Fibroblast of the aortic adventitia (primary cell): Measurements from ENCODE around the gene AKAP6. TPM values are rescaled to one million over a fixed set of nuclear protein-coding genes. Genes with fewer than 3 reads are reported as not detected.
A peak's percentile ranks its signal among the peaks of the same experiment; 100 is the strongest.

Source experiments
- DNase-seq: peaks from one replicate; pipeline ENCODE4 v3.0.0-alpha.2; 2010; ENCODE audit warnings: low read depth
- H3K4me3 ChIP-seq: 2 replicates; pipeline ENCODE4 v1.5.1; 2011; ENCODE audit warnings: low read depth, mild to moderate bottlenecking, control low read depth, low read length, moderate library complexity
- CTCF ChIP-seq: IDR thresholded peaks from 2 replicates; pipeline ENCODE4 v1.5.1; 2011; ENCODE audit warnings: mild to moderate bottlenecking, low read length, control low read depth, inconsistent platforms; ENCODE audit not compliant: insufficient read depth
- total RNA-seq: library from RNA; depleted of rRNA; stranded (reverse); fragments of >200 nt; gene quantifications from 2 replicates; pipeline ENCODE4 v1.2.3, GENCODE V29; 2012; ENCODE audit warnings: low replicate concordance

AKAP6 gene
- total RNA-seq, 1 donor = 2.2 TPM

GRCh38 chr14:32497248-32497647 lies 168.2 kb downstream of the AKAP6 start:
- no peak for DNase-seq
- no peak for TF ChIP-seq CTCF
- no peak overlapping the region for H3K4me3 ChIP-seq

GRCh38 chr14:32507029-32507984 lies 178.2 kb downstream of the AKAP6 start:
- no peak overlapping the region for H3K4me3 ChIP-seq
- TF ChIP-seq CTCF = no peak
- DNase-seq = peak; percentile 91

GRCh38 chr14:32508281-32508680 lies 179.2 kb downstream of the AKAP6 start:
- DNase-seq = peak; percentile 25

GRCh38 chr14:32509632-32510187 lies 180.6 kb downstream of the AKAP6 start:
- peak; percentile 96 for DNase-seq
- peak overlapping the region; percentile 32 for H3K4me3 ChIP-seq
- no peak for TF ChIP-seq CTCF

More at GRCh38 chr14:32508281-32508680, 179.2 kb downstream of the AKAP6 start:
- no peak for TF ChIP-seq CTCF
- no peak overlapping the region for H3K4me3 ChIP-seq

- DNase-seq = no peak
- no peak overlapping the region for H3K4me3 ChIP-seq
- no peak for TF ChIP-seq CTCF
Observed at GRCh38 chr14:32510815-32511214, 181.7 kb downstream of the AKAP6 start.

GRCh38 chr14:32512348-32512747 lies 183.2 kb downstream of the AKAP6 start:
- no peak overlapping the region for H3K4me3 ChIP-seq
- no peak for TF ChIP-seq CTCF
- no peak for DNase-seq
